HepG2 (cell line): ENCODE data around the gene TMBIM1. TPM values are rescaled to one million over a fixed set of nuclear protein-coding genes. Genes with fewer than 3 reads are reported as not detected.

Source experiments
- ATAC-seq: fragments of 200-7000 bp; cut with Tn5 transposase; 3 replicates; pipeline ENCODE4 v1.9.1; 2020; ENCODE audit warnings: mild to moderate bottlenecking, moderate library complexity
- BruUV-seq: library from RNA; stranded (reverse); fragments of 400-500 nt; replicated peaks from 2 replicates; lab custom pipeline; 2021; lab: Mats Ljungman, UMichigan
- CTCF ChIA-PET: fragments of 300-600 bp; formaldehyde crosslinking; extraction: SDS; loops from one replicate; lab custom pipeline; 2021; ENCODE audit warnings: low total read pairs, inconsistent platforms, low intra/inter-chr PET ratio; lab: Yijun Ruan, JAX
- POLR2A ChIA-PET: fragments of 350-600 bp; sonication (Branson Sonifier 250); formaldehyde crosslinking; loops from one replicate; lab custom pipeline; 2020; ENCODE audit warnings: antibody characterized with exemption, inconsistent platforms; lab: Yijun Ruan, JAX
- DNase-seq: peaks from one replicate; pipeline ENCODE4 v3.0.0-alpha.2; 2015; ENCODE audit warnings: low spot score
- FAIRE-seq: peaks from 3 replicates; lab custom pipeline; 2011; peaks lifted over from hg19 to GRCh38; lab: Jason Lieb, UNC
- H2AFZ ChIP-seq: one replicate; pipeline ENCODE4 v1.6.1; 2011; ENCODE audit warnings: low read length, inconsistent platforms
- H3K27ac ChIP-seq: fragments of 300-600 bp; 3 replicates; pipeline ENCODE4 v1.8.0; 2011; ENCODE audit warnings: mixed run types, mild to moderate bottlenecking, mixed read lengths, low read length, inconsistent platforms; ENCODE audit not compliant: insufficient read depth; ENCODE audit errors: extremely low read length
- H3K27me3 ChIP-seq, 2 experiments: fragments of 200-600 bp in 1 of 2; 2 replicates in 1 of 2; 3 replicates in 1 of 2; pipeline versions ENCODE4 v1.6.0 to v1.8.0; 2011; ENCODE audit warnings: low read length in 2 of 2, mild to moderate bottlenecking in 2 of 2, moderate library complexity in 2 of 2, inconsistent platforms in 1 of 2; ENCODE audit not compliant: insufficient read depth in 2 of 2, control insufficient read depth in 1 of 2
- H3K36me3 ChIP-seq, 2 experiments: fragments of 200-600 bp in 1 of 2; replicated peaks in 1 of 2; 2 replicates in 1 of 2; 3 replicates in 1 of 2; pipeline versions ENCODE4 v1.5.1 to v1.8.0; 2011; ENCODE audit warnings: low read length in 2 of 2, inconsistent platforms in 1 of 2; ENCODE audit not compliant: insufficient read depth in 2 of 2, control insufficient read depth in 1 of 2
- H3K4me1 ChIP-seq: 2 replicates; pipeline ENCODE4 v1.5.1; 2012; ENCODE audit warnings: low read length, inconsistent platforms; ENCODE audit not compliant: insufficient read depth
- H3K4me2 ChIP-seq: 2 replicates; pipeline ENCODE4 v1.6.0; 2011; ENCODE audit warnings: low read depth, low read length, inconsistent platforms
- H3K4me3 ChIP-seq, 3 experiments: fragments of 200-600 bp in 1 of 3; sonication (generic), shearing (Covaris generic) in 1 of 3; replicated peaks in 1 of 3; 2 replicates each; pipeline ENCODE4 v1.5.1; 2011 to 2016; ENCODE audit warnings: low read length in 3 of 3, inconsistent platforms in 2 of 3, low read depth in 2 of 3, mild to moderate bottlenecking in 2 of 3, control low read depth in 1 of 3, mixed read lengths in 1 of 3; ENCODE audit not compliant: insufficient read depth in 1 of 3
- H3K79me2 ChIP-seq: one replicate; pipeline ENCODE4 v1.6.1; 2011; ENCODE audit warnings: low read length, inconsistent platforms; ENCODE audit not compliant: insufficient read depth
- H3K9ac ChIP-seq: 2 replicates; pipeline ENCODE4 v1.6.0; 2011; ENCODE audit warnings: mild to moderate bottlenecking, low read depth, low read length, inconsistent platforms; ENCODE audit not compliant: insufficient read depth
- H3K9me3 ChIP-seq: 2 replicates; pipeline ENCODE4 v1.5.1; 2012; ENCODE audit warnings: mild to moderate bottlenecking, low read length
- H4K20me1 ChIP-seq: 2 replicates; pipeline ENCODE4 v1.6.0; 2011; ENCODE audit warnings: inconsistent platforms, mild to moderate bottlenecking, low read length, moderate library complexity; ENCODE audit not compliant: insufficient read depth
- FOXA1 ChIP-seq, 2 experiments: fragments of 450-650 bp in 1 of 2; sonication (generic) in 1 of 2; formaldehyde crosslinking in 1 of 2; IDR thresholded peaks; 2 replicates each; pipeline versions ENCODE4 v1.4.0 to v1.6.1; 2016 to 2020; ENCODE audit warnings: missing genetic modification reagents in 1 of 2
- SMARCE1 ChIP-seq: fragments of 450-650 bp; IDR thresholded peaks from 2 replicates; pipeline ENCODE4 v1.6.1; 2017; ENCODE audit warnings: borderline replicate concordance
- ZNF280B ChIP-seq: sonication (generic); formaldehyde crosslinking; IDR thresholded peaks from 2 replicates; pipeline ENCODE4 v1.5.0; 2020; ENCODE audit warnings: missing genetic modification reagents, mild to moderate bottlenecking, borderline replicate concordance
- ZNF350 ChIP-seq: sonication (generic); formaldehyde crosslinking; IDR thresholded peaks from 2 replicates; pipeline ENCODE4 v1.4.0; 2020; ENCODE audit warnings: mild to moderate bottlenecking, low read depth, missing genetic modification reagents, borderline replicate concordance
- WGBS: methylation state at CpG from one replicate; pipeline ENCODE4 v1.1.6; 2017; ENCODE audit warnings: low lambda C conversion rate; 5-methylcytosine and 5-hydroxymethylcytosine counted together
- in situ Hi-C: cut with HindIII; loops from 2 replicates; pipeline ENCODE4 v1.10.0; 2017; ENCODE audit warnings: low pct_unique_long_range_greater_than_20kb; ENCODE audit not compliant: extremely low pct_ligation_motif_present
- intact Hi-C: fragments of 100-400 bp; cut with micrococcal nuclease; formaldehyde crosslinking; loops from one replicate; pipeline ENCODE4 v1.10.0; 2022; ENCODE audit not compliant: unreplicated experiment
- polyA plus RNA-seq, 8 experiments: library from polyadenylated mRNA; depleted of rRNA in 3 of 8; stranded (reverse) in 7 of 8; unstranded in 1 of 8; fragments of >200 nt; fragmentation: Illumina TruSeq in 4 of 8; extraction: Trizol in 4 of 8; gene quantifications; 2 replicates each; pipeline versions ENCODE4 v1.2.1 to v1.2.3, GENCODE V29; 2011 to 2016; ENCODE audit warnings: low read depth in 4 of 8, missing spikeins in 1 of 8, mixed read lengths in 1 of 8; ENCODE audit not compliant: insufficient read depth in 1 of 8
- total RNA-seq, 5 experiments: library from RNA; depleted of rRNA; stranded (reverse); fragments of >200 nt; fragmentation: Illumina TruSeq; extraction: Trizol; gene quantifications; 2 replicates each; pipeline ENCODE4 v1.2.3, GENCODE V29; 2016; ENCODE audit warnings: low read depth in 1 of 5

The TMBIM1 gene
- total and polyA plus RNA-seq, 2 of the 13 experiments (the other 11 are each of a cell fraction or from before 2014, with no cell fraction given) = 127 to 139 TPM

GRCh38 chr2:218261423-218262236 is 30.7 kb downstream of the TMBIM1 start:
- H2AFZ ChIP-seq = no peak overlapping the region
- H3K9me3 ChIP-seq = no peaks in the 10 kb centered on the region
- no TSS peak for BruUV-seq
- ChIA-PET CTCF (no interaction called here), POLR2A (interaction anchor here (0.9 to 6.6 kb wide), 3 partner anchors 8 to 17 kb away, joined by 3 to 27 read pairs (median 5); partner anchors contain the start of genes AAMP and PNKD)
- no peaks in the 10 kb centered on the region for H3K27me3 ChIP-seq
- WGBS = 68% methylated on average over 8 of the region's 8 CpGs
- peaks cover 59% of the 10 kb centered on the region for H3K4me1 ChIP-seq
- ATAC-seq (no peak), FAIRE-seq (no peak), DNase-seq (no peak)
- no peak overlapping the region for H3K4me2 ChIP-seq
- no peak overlapping the region for H3K9ac ChIP-seq
- H3K27ac ChIP-seq = no peak overlapping the region
- TF ChIP-seq ZNF350 (0 out of 2 replicates have a peak, but pooled peaks have one; percentile 3), FOXA1 (IDR thresholded peaks at IDR 0.05) (no peak), FOXA1 (CRISPR knock-in tag; IDR thresholded peaks at IDR 0.05) (peak; percentile 42; the same call in 1 of the 2 replicates), ZNF280B (CRISPR knock-in tag) (0 out of 2 replicates have a peak, but pooled peaks have one; percentile 24), SMARCE1 (no peak)
- peaks cover 14 to 32% of the 10 kb centered on the region in 2 experiments for H3K36me3 ChIP-seq
- in situ Hi-C loops = no loop called here
- no peaks in the 10 kb centered on the region for H3K79me2 ChIP-seq
- no peak overlapping the region for H3K4me3 ChIP-seq
- no peaks in the 10 kb centered on the region for H4K20me1 ChIP-seq
- intact Hi-C loops = no loop called here
